PC-3 (cell line): ENCODE measurements around the gene TNPO3. TPM values are rescaled to one million over a fixed set of nuclear protein-coding genes. Genes with fewer than 3 reads are reported as not detected.

Source experiments
- ATAC-seq: fragments of 200-7000 bp; cut with Tn5 transposase; 2 replicates; pipeline ENCODE4 v1.9.1; 2020; ENCODE audit warnings: mild to moderate bottlenecking, moderate library complexity
- BruUV-seq: library from RNA; stranded (reverse); fragments of 400-500 nt; replicated peaks from 2 replicates; lab custom pipeline; 2021; lab: Mats Ljungman, UMichigan
- CTCF ChIA-PET: fragments of 300-600 bp; sonication (Branson Sonifier 250); formaldehyde crosslinking; loops from one replicate; lab custom pipeline; 2022; ENCODE audit warnings: antibody characterized with exemption; lab: Charles Lee
- POLR2A ChIA-PET: fragments of 300-600 bp; sonication (Branson Sonifier 250); formaldehyde crosslinking; loops from one replicate; lab custom pipeline; 2022; ENCODE audit warnings: antibody characterized with exemption; ENCODE audit not compliant: unreplicated experiment; lab: Charles Lee
- DNase-seq: peaks from one replicate; pipeline ENCODE4 v3.0.0-alpha.2; 2015
- H2AFZ ChIP-seq: fragments of 300-600 bp; sonication (generic); 2 replicates; pipeline ENCODE4 v1.6.0; 2016; ENCODE audit warnings: antibody characterized with exemption, low read length
- H3F3A ChIP-seq: fragments of 300-600 bp; sonication (generic); one replicate; pipeline ENCODE4 v1.6.0; 2017; ENCODE audit warnings: antibody characterized with exemption, low read length, control low read depth, mild to moderate bottlenecking; ENCODE audit not compliant: unreplicated experiment
- H3K27ac ChIP-seq: fragments of 300-600 bp; sonication (generic); 2 replicates; pipeline ENCODE4 v1.5.1; 2016; ENCODE audit warnings: mild to moderate bottlenecking, low read length
- H3K27me3 ChIP-seq: fragments of 300-600 bp; sonication (generic); 2 replicates; pipeline ENCODE4 v1.6.1; 2016; ENCODE audit warnings: low read length, mixed read lengths
- H3K36me3 ChIP-seq: fragments of 300-600 bp; sonication (generic); 2 replicates; pipeline ENCODE4 v1.6.1; 2016; ENCODE audit warnings: low read depth, mixed run types, low read length, mixed read lengths
- H3K4me1 ChIP-seq: fragments of 300-600 bp; sonication (generic); 2 replicates; pipeline ENCODE4 v1.5.1; 2016; ENCODE audit warnings: low read length; ENCODE audit not compliant: insufficient read depth
- H3K4me2 ChIP-seq: fragments of 300-600 bp; sonication (generic); 2 replicates; pipeline ENCODE4 v1.6.0; 2016; ENCODE audit warnings: low read length
- H3K4me3 ChIP-seq: fragments of 300-600 bp; sonication (generic); 2 replicates; pipeline ENCODE4 v1.5.1; 2016; ENCODE audit warnings: mild to moderate bottlenecking, low read length, mixed read lengths
- H3K79me2 ChIP-seq: fragments of 300-600 bp; sonication (generic); 2 replicates; pipeline ENCODE4 v1.6.1; 2017; ENCODE audit warnings: low read length, mixed read lengths
- H3K9ac ChIP-seq: fragments of 300-600 bp; sonication (generic); 2 replicates; pipeline ENCODE4 v1.6.0; 2016; ENCODE audit warnings: mild to moderate bottlenecking, low read length
- H3K9me2 ChIP-seq: fragments of 300-600 bp; sonication (generic); replicated peaks from 2 replicates; pipeline ENCODE4 v1.6.1; 2016; ENCODE audit warnings: mixed run types, low read length, mixed read lengths
- H3K9me3 ChIP-seq: fragments of 300-600 bp; sonication (generic); 2 replicates; pipeline ENCODE4 v1.6.1; 2016; ENCODE audit warnings: low read length, mixed read lengths
- H4K20me1 ChIP-seq: fragments of 300-600 bp; sonication (generic); 2 replicates; pipeline ENCODE4 v1.6.1; 2016; ENCODE audit warnings: low read length, mixed read lengths
- EZH2 ChIP-seq: fragments of 300-600 bp; sonication (generic); IDR thresholded peaks from one replicate; pipeline ENCODE4 v1.6.1; 2017; ENCODE audit warnings: antibody characterized with exemption, mild to moderate bottlenecking, low read length; ENCODE audit not compliant: unreplicated experiment
- EZH2phosphoT487 ChIP-seq: fragments of 300-600 bp; sonication (generic); IDR thresholded peaks from 2 replicates; pipeline ENCODE4 v1.6.1; 2018; ENCODE audit warnings: mild to moderate bottlenecking, antibody characterized with exemption, low read length, borderline replicate concordance
- intact Hi-C: fragments of 100-400 bp; cut with micrococcal nuclease; formaldehyde crosslinking; loops from 2 replicates; pipeline ENCODE4 v1.9.0; 2023
- total RNA-seq: library from RNA; depleted of rRNA; stranded (reverse); fragments of >200 nt; gene quantifications from 2 replicates; pipeline ENCODE4 v1.2.3, GENCODE V29; 2014
- TF ChIP-seq, protein P1 (sequence below): fragments of 300-600 bp; sonication (generic); conservative IDR thresholded peaks from 2 replicates; pipeline ENCODE4 v1.5.1; 2017; ENCODE audit warnings: antibody characterized with exemption, low read depth, mild to moderate bottlenecking, low read length

Gene TNPO3
- total RNA-seq, 1 experiment from 2014 or later, result 55.9 TPM

DNA sequence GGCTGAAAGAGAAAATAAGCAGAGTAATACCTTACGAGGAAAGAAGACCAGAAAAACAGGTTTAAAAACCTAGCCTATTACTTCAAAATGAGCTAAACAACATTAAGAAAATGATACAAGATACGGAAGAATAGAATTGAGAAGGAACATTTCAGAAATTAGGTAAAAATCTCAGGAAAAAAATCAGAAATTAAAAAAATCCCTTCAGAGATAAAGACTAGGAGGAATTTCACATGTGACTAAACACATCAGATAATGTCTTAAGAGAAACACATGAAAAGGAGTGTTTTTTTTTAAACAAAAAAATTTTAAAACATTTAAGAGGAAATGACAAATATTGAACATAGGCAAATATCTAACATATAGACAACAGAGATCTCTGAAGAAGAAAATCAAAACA lies 33.3 kb downstream of the TNPO3 start:
- no peak overlapping the region for H3K4me2 ChIP-seq
- CTCF ChIA-PET, result no interaction called here
- no peak overlapping the region for H3K27ac ChIP-seq
- H3K9me3 ChIP-seq, result no peaks in the 10 kb centered on the region
- peak; percentile 18 for DNase-seq
- no peaks in the 10 kb centered on the region for H3K9me2 ChIP-seq
- no peak for ATAC-seq
- no peak overlapping the region for H2AFZ ChIP-seq
- peaks cover 92% of the 10 kb centered on the region for H3K79me2 ChIP-seq
- no peak overlapping the region for H3K4me3 ChIP-seq
- no TSS peak for BruUV-seq
- peaks cover 16% of the 10 kb centered on the region; the same call in 1 of the 2 replicates for H4K20me1 ChIP-seq
- peaks cover 10% of the 10 kb centered on the region for H3K36me3 ChIP-seq
- no peaks in the 10 kb centered on the region for H3K27me3 ChIP-seq
- H3F3A ChIP-seq, result no peaks in the 10 kb centered on the region
- no peak for TF ChIP-seq EZH2
- no peak for TF ChIP-seq EZH2phosphoT487
- TF ChIP-seq, protein P1, sequence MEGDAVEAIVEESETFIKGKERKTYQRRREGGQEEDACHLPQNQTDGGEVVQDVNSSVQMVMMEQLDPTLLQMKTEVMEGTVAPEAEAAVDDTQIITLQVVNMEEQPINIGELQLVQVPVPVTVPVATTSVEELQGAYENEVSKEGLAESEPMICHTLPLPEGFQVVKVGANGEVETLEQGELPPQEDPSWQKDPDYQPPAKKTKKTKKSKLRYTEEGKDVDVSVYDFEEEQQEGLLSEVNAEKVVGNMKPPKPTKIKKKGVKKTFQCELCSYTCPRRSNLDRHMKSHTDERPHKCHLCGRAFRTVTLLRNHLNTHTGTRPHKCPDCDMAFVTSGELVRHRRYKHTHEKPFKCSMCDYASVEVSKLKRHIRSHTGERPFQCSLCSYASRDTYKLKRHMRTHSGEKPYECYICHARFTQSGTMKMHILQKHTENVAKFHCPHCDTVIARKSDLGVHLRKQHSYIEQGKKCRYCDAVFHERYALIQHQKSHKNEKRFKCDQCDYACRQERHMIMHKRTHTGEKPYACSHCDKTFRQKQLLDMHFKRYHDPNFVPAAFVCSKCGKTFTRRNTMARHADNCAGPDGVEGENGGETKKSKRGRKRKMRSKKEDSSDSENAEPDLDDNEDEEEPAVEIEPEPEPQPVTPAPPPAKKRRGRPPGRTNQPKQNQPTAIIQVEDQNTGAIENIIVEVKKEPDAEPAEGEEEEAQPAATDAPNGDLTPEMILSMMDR, result no peak
- POLR2A ChIA-PET, result no interaction called here
- H3K4me1 ChIP-seq, result peaks cover 15% of the 10 kb centered on the region
- H3K9ac ChIP-seq, result no peak overlapping the region
- intact Hi-C loops, result no loop called here

DNA sequence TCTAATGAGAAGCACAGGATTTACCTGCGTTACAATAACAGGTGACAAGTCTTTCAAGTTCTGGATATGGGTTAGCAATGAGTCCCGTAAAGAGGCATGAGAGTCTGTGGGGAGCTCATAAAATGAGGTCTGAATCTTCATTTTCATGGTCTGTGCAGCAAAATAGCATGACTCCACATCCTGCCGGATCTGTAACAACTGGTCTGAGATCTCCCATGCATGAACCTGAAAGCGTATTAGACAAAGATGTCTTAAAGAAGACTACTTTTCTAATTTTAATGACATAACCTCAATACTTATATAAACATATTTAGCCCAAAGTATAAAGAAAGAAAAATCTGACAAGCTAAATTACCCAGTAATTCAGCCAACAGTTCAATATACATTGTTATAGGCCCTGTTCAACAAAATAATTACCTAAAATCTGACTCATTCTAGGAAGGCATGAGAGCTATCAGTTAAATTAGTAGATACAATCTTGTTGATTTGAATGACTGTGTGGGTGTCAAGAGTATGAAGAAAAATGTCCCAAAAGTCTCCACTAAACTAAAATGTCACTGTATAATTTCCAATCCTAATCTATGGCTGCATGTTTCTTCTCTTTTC lies 36.9 kb downstream of the TNPO3 start:
- Histone ChIP-seq H3K9me2 (no peaks in the 10 kb centered on the region), H2AFZ (no peak overlapping the region), H3K9ac (no peak overlapping the region), H3F3A (no peaks in the 10 kb centered on the region), H3K27me3 (no peaks in the 10 kb centered on the region), H3K4me1 (peaks cover 15% of the 10 kb centered on the region), H4K20me1 (peaks cover 16% of the 10 kb centered on the region; the same call in 1 of the 2 replicates), H3K79me2 (peaks cover 64% of the 10 kb centered on the region), H3K4me3 (no peak overlapping the region), H3K27ac (no peak overlapping the region), H3K4me2 (no peak overlapping the region), H3K9me3 (no peaks in the 10 kb centered on the region), H3K36me3 (peaks cover 31% of the 10 kb centered on the region)
- intact Hi-C loops, result no loop called here
- no TSS peak for BruUV-seq
- TF ChIP-seq EZH2phosphoT487 (no peak), EZH2 (no peak)
- TF ChIP-seq, protein P1, result no peak
- CTCF ChIA-PET, result no interaction called here
- DNase-seq (no peak), ATAC-seq (no peak; the same call in 1 of the 2 replicates)
- POLR2A ChIA-PET, result no interaction called here

DNA sequence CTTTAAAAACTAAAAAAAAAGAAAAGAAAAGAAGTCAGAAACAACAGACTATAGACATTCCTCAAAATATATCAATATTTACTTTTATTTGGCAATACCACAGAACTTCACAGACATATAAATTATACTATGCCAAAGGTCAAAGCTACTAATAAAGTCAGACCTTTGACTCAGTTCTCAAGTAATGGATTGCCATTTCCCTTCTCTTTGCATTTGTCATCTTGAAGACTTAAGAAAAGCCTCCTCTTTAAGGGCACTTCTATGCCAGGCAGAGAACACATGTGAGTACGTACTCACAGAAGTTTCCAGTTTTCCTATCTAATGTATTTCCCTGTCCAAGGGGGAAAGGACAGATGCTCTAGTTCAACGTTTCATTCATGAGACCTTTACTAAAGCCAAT lies 37.6 kb downstream of the TNPO3 start:
- Histone ChIP-seq H3F3A (no peaks in the 10 kb centered on the region), H3K4me3 (no peak overlapping the region), H3K9ac (no peak overlapping the region), H3K79me2 (peaks cover 64% of the 10 kb centered on the region), H3K36me3 (peaks cover 35% of the 10 kb centered on the region), H3K4me1 (peaks cover 15% of the 10 kb centered on the region), H4K20me1 (peaks cover 16% of the 10 kb centered on the region; the same call in 1 of the 2 replicates), H3K27ac (no peak overlapping the region), H2AFZ (no peak overlapping the region), H3K9me2 (no peaks in the 10 kb centered on the region), H3K27me3 (no peaks in the 10 kb centered on the region), H3K9me3 (no peaks in the 10 kb centered on the region), H3K4me2 (peak overlapping the region; percentile 11)
- POLR2A ChIA-PET, result no interaction called here
- DNase-seq (peak; percentile 10), ATAC-seq (peak; percentile 24; the same call in 1 of the 2 replicates)
- CTCF ChIA-PET, result no interaction called here
- intact Hi-C loops, result no loop called here
- TF ChIP-seq, protein P1, result no peak
- TF ChIP-seq EZH2 (no peak), EZH2phosphoT487 (no peak)
- BruUV-seq, result no TSS peak
